ENCODE measurements around the gene SLFNL1. TPM values are rescaled to one million over a fixed set of nuclear protein-coding genes. Genes with fewer than 3 reads are reported as not detected.

Gene SLFNL1
- total and polyA plus RNA-seq, 2 donors (not counting 1 experiment from before 2014, with no cell fraction given): 0.01 to 0.66 TPM

GRCh38 chr1:41009466-41009865 lies 12.1 kb downstream of the SLFNL1 start:
- H3K4me1 ChIP-seq (ENCODE audit: control insufficient read depth, extremely low read depth, insufficient read depth, low read length): no peaks in the 10 kb centered on the region
- no peak overlapping the region for H3K9ac ChIP-seq (ENCODE audit: insufficient read depth, low read length)
- TF ChIP-seq EZH2 (IDR thresholded peaks at IDR 0.05; ENCODE audit: low read length, missing control alignments): no peak
- H3K4me3 ChIP-seq (replicated peaks in 1 of 4; ENCODE audit: control extremely low read depth in 1 of 4, insufficient read depth in 1 of 4, low read depth in 3 of 4, low read length in 4 of 4): no peak overlapping the region
- peaks cover 36% of the 10 kb centered on the region for H3K36me3 ChIP-seq (ENCODE audit: control insufficient read depth, insufficient read depth, low read length)
- no peaks in the 10 kb centered on the region for H3K27me3 ChIP-seq (ENCODE audit: control insufficient read depth, insufficient read depth, low read length)
- H3K9me3 ChIP-seq (ENCODE audit: control insufficient read depth, insufficient read depth, low read depth, low read length): no peaks in the 10 kb centered on the region
- no peaks in the 10 kb centered on the region for H3K79me2 ChIP-seq (ENCODE audit: control insufficient read depth, insufficient read depth, low read length)
- H2AFZ ChIP-seq (ENCODE audit: low read length): no peak overlapping the region
- H4K20me1 ChIP-seq (ENCODE audit: control insufficient read depth, extremely low read depth, insufficient read depth, low read length): peaks cover 2% of the 10 kb centered on the region
- no peak overlapping the region for H3K27ac ChIP-seq (ENCODE audit: insufficient read depth, low read length)
- no peak overlapping the region for H3K4me2 ChIP-seq (ENCODE audit: extremely low read depth, insufficient read depth, low read length)
- peak in 1 of 2 donors; percentile 35 for DNase-seq (ENCODE audit: low read depth in 2 of 2)

GRCh38 chr1:41006942-41007865 lies 14.3 kb downstream of the SLFNL1 start:
- DNase-seq (ENCODE audit: low read depth in 2 of 2): peak in 1 of 2 donors; percentile 57

GRCh38 chr1:41005876-41006275 lies 15.6 kb downstream of the SLFNL1 start:
- peak in 1 of 2 donors; percentile 67 for DNase-seq (ENCODE audit: low read depth in 2 of 2)
- Histone ChIP-seq H3K4me1 (ENCODE audit: control insufficient read depth, extremely low read depth, insufficient read depth, low read length) (peaks cover 6% of the 10 kb centered on the region), H3K27ac (ENCODE audit: insufficient read depth, low read length) (no peak overlapping the region), H3K79me2 (ENCODE audit: control insufficient read depth, insufficient read depth, low read length) (no peaks in the 10 kb centered on the region), H3K4me3 (replicated peaks in 1 of 4; ENCODE audit: control extremely low read depth in 1 of 4, insufficient read depth in 1 of 4, low read depth in 3 of 4, low read length in 4 of 4) (no peak overlapping the region), H3K9ac (ENCODE audit: insufficient read depth, low read length) (no peak overlapping the region), H3K4me2 (ENCODE audit: extremely low read depth, insufficient read depth, low read length) (no peak overlapping the region), H3K36me3 (ENCODE audit: control insufficient read depth, insufficient read depth, low read length) (peaks cover 28% of the 10 kb centered on the region), H3K27me3 (ENCODE audit: control insufficient read depth, insufficient read depth, low read length) (no peaks in the 10 kb centered on the region), H4K20me1 (ENCODE audit: control insufficient read depth, extremely low read depth, insufficient read depth, low read length) (no peaks in the 10 kb centered on the region), H2AFZ (ENCODE audit: low read length) (no peak overlapping the region), H3K9me3 (ENCODE audit: control insufficient read depth, insufficient read depth, low read depth, low read length) (no peaks in the 10 kb centered on the region)
- TF ChIP-seq CTCF (conservative IDR thresholded peaks at IDR 0.05 in 1 of 2, IDR thresholded peaks at IDR 0.05 in 1 of 2; ENCODE audit: low read depth in 1 of 2, low read length in 2 of 2) (no peak), EZH2 (IDR thresholded peaks at IDR 0.05; ENCODE audit: low read length, missing control alignments) (no peak)

More at GRCh38 chr1:41006942-41007865, 14.3 kb downstream of the SLFNL1 start:
- H2AFZ ChIP-seq (ENCODE audit: low read length): no peak overlapping the region
- H3K27ac ChIP-seq (ENCODE audit: insufficient read depth, low read length): no peak overlapping the region
- no peak overlapping the region for H3K9ac ChIP-seq (ENCODE audit: insufficient read depth, low read length)
- no peak overlapping the region for H3K4me2 ChIP-seq (ENCODE audit: extremely low read depth, insufficient read depth, low read length)
- no peak overlapping the region for H3K4me3 ChIP-seq (replicated peaks in 1 of 4; ENCODE audit: control extremely low read depth in 1 of 4, insufficient read depth in 1 of 4, low read depth in 3 of 4, low read length in 4 of 4)
- H3K4me1 ChIP-seq (ENCODE audit: control insufficient read depth, extremely low read depth, insufficient read depth, low read length): peaks cover 6% of the 10 kb centered on the region
- TF ChIP-seq CTCF (conservative IDR thresholded peaks at IDR 0.05 in 1 of 2, IDR thresholded peaks at IDR 0.05 in 1 of 2; ENCODE audit: low read depth in 1 of 2, low read length in 2 of 2) (no peak), EZH2 (IDR thresholded peaks at IDR 0.05; ENCODE audit: low read length, missing control alignments) (no peak)
- H3K9me3 ChIP-seq (ENCODE audit: control insufficient read depth, insufficient read depth, low read depth, low read length): no peaks in the 10 kb centered on the region
- peaks cover 2% of the 10 kb centered on the region for H4K20me1 ChIP-seq (ENCODE audit: control insufficient read depth, extremely low read depth, insufficient read depth, low read length)
- H3K79me2 ChIP-seq (ENCODE audit: control insufficient read depth, insufficient read depth, low read length): no peaks in the 10 kb centered on the region
- no peaks in the 10 kb centered on the region for H3K27me3 ChIP-seq (ENCODE audit: control insufficient read depth, insufficient read depth, low read length)
- H3K36me3 ChIP-seq (ENCODE audit: control insufficient read depth, insufficient read depth, low read length): peaks cover 39% of the 10 kb centered on the region
